VCaP (cell line): Measurements from ENCODE around the gene ERC1.

Experiments
- H3K27ac ChIP-seq: fragments of 450-650 bp; 2 replicates; pipeline ENCODE4 v1.5.1; 2017
- CTCF ChIP-seq: fragments of 450-650 bp; conservative IDR thresholded peaks from 2 replicates; pipeline ENCODE4 v1.5.1; 2017; ENCODE audit warnings: mild to moderate bottlenecking, moderate library complexity

Gene ERC1

DNA sequence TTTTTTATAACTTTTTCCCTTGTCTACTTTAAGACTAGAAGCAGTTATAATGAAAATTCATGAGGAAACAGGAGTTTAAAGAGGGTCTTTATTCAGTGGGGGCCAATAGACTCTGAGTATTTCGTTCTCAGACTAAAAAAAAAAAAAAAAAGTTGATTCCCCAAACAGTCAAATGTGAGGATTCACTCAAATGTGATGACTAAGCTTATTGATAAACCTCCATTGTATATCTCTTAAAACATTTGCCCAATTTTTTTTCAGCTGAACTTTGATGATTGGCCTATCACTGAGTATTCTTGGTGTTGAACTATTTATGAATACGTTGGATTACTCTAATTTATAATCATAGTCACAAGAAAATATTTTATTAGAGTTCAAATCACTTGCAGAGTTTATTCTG, 265.3 kb downstream of the ERC1 start:
- H3K27ac ChIP-seq, result no peak overlapping the region
- no peak for TF ChIP-seq CTCF

DNA sequence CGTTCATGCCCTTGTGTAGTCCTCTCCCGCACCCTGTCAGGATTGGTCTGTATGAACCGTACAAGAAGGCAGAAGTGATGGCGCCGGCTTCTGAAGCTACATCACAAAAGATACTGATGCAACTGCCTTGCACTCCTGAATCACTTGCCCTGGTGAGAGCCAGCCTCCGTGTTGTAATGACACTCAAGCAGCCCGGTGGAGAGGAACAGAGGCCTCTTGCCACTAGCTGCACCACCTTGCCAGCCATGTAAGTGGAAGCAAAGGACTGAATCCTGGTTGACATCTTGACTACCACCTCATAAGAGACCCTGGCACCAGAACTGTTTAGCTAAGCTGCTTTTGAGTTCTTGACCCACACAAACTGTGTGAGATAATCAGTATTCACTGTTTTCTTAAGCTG, 266.0 kb downstream of the ERC1 start:
- no peak for TF ChIP-seq CTCF
- no peak overlapping the region for H3K27ac ChIP-seq

DNA sequence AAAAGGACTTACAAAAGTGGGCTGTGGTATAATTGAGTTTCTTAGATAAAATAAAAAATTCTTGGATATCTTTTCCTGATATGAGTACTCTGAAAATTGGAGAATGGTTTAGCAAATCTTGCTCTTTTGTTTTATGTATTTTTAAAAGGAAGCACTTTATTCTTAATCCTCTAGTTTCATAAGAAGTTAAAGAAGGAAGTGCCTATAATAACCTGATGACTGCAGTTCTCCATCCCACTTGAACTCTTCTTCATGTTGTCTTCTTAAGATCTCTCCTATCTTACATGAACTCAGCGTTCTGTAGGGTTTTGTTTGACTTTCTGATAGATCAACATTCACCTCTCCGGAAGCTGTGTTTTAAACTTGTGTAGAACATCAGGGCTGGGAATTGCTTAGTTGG, 271.0 kb downstream of the ERC1 start:
- no peak for TF ChIP-seq CTCF
- peak overlapping the region; percentile 2; the same call in 1 of the 2 replicates for H3K27ac ChIP-seq

DNA sequence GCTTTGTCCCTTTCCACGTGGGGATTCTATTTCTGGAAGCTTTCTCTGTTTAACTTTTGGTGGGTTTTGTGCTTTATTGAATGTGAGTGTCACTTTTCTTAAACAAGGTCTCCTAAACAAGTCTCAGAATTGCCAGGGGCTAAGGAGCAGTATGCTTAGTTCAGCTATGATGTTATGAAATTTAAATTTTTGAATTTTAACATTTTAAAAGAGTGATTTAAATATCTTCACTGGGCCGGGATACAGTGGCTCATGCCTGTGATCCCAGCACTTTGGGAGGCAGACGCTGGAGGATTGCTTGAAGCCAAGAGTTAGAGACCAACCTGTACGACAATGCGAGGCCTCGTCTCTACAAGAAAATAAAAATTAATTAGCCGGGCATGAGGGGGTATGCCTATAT, 276.2 kb downstream of the ERC1 start:
- no peak for TF ChIP-seq CTCF
- no peak overlapping the region for H3K27ac ChIP-seq

- no peak overlapping the region for H3K27ac ChIP-seq
- no peak for TF ChIP-seq CTCF
These were observed 281.1 kb downstream of the ERC1 start for GRCh38 chr12:1272142-1272541.

DNA sequence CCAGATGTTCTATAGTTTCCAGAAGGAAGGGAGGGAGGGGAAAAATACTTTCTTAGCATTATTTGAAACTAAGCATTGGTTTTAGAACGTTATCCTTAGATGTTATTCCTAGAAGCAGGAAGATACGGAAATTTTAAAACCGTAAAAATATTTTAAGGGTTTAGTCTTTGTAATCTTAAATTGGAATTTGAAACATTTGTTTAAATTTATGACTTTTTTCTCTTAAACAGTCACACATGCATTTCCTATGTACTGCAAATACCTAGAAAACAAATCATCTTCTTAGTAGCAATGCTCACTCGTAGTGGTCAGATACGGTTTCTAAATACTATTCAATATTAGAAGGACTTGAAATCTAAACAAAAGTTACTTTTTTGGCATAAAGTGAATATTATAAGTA, 282.0 kb downstream of the ERC1 start:
- TF ChIP-seq CTCF, result no peak
- no peak overlapping the region for H3K27ac ChIP-seq

DNA sequence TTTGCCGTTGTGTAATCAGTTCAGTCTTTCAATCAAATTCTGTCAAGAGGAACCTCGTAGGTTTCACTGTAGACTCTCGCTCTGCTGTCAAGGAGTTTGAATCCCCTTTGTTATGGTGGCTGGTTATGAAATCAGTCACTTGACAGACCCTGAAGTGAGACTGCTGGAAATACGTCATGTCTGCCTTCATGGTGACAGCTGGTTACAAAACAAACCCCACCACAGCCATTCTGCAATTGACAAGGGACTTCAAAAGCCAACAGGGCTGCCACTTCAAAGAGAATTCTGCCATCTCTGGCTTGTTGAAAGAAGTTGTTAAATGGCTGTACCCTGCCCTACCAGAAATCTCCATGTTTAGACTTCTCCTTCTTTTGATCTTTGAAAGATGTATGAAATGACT, 286.9 kb downstream of the ERC1 start:
- no peak for TF ChIP-seq CTCF
- no peak overlapping the region for H3K27ac ChIP-seq

DNA sequence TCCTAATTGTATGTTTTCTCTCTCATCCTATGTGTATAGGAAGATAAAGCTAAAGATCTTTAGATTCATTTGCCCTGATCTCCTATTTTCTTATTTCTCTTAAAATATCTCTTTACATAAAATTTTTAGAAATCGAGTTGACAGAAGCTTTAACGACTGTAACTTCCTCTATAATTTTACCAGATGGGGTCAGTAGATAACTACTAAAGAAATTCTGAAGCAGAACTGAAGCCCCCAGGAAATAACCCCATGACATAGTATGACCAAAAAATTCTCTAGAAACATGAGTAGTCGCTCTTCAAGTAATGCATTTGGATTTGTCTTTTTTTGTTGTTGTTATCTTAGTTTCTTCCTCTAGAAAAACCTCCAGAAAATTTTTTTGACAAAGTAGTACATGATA, 288.0 kb downstream of the ERC1 start:
- TF ChIP-seq CTCF, result peak; percentile 42
- H3K27ac ChIP-seq, result no peak overlapping the region
